K562 (cell line): ENCODE measurements around the gene SLC16A1.

Source experiments
- ETV6 ChIP-seq, 3 experiments: fragments of 150-350 bp in 1 of 3; sonication (generic) in 1 of 3; formaldehyde crosslinking in 1 of 3; IDR thresholded peaks; 2 replicates each; pipeline versions ENCODE4 v1.6.1 to v1.8.0; 2014 to 2022; ENCODE audit warnings: borderline replicate concordance in 2 of 3, low read depth in 2 of 3, antibody characterized with exemption in 1 of 3, low read length in 1 of 3, mild to moderate bottlenecking in 1 of 3, missing genetic modification reagents in 1 of 3
- POLR2AphosphoS5 ChIP-seq: IDR thresholded peaks from 2 replicates; pipeline ENCODE4 v1.6.1; 2011; ENCODE audit warnings: mild to moderate bottlenecking, low read depth, low read length, moderate library complexity; ENCODE audit not compliant: control insufficient read depth, insufficient read depth
- POLR2H ChIP-seq: IDR thresholded peaks from 2 replicates; pipeline ENCODE4 v1.6.1; 2016; ENCODE audit warnings: missing genetic modification characterization, low read depth, mild to moderate bottlenecking, control low read depth, missing compliant biosample characterization, moderate library complexity
- YY1 ChIP-seq, 3 experiments: IDR thresholded peaks; 2 replicates each; pipeline ENCODE4 v1.6.1; 2011; ENCODE audit warnings: low read length in 2 of 3, mild to moderate bottlenecking in 2 of 3, moderate library complexity in 2 of 3, borderline replicate concordance in 1 of 3, control low read depth in 1 of 3, low read depth in 1 of 3; ENCODE audit not compliant: insufficient read depth in 3 of 3, insufficient replicate concordance in 2 of 3, control insufficient read depth in 1 of 3, insufficient read length in 1 of 3; ENCODE audit errors: extremely low read depth in 1 of 3
- ZNF146 ChIP-seq: IDR thresholded peaks from one replicate; pipeline ENCODE4 v1.6.1; 2018; ENCODE audit warnings: missing compliant biosample characterization; ENCODE audit not compliant: unreplicated experiment
- ZNF274 ChIP-seq: IDR thresholded peaks from 2 replicates; pipeline ENCODE4 v1.6.1; 2011; ENCODE audit warnings: low read depth, mild to moderate bottlenecking, low read length, moderate library complexity, borderline replicate concordance
- ZNF354B ChIP-seq: fragments of 250-450 bp; sonication (Bioruptor Pico); IDR thresholded peaks from 2 replicates; pipeline ENCODE4 v1.4.0; 2020

GRCh38 chr1:112937495-112937894 is 18.5 kb downstream of the SLC16A1 start:
- TF ChIP-seq ZNF354B (CRISPR knock-in tag) = no peak
- no peak for TF ChIP-seq ZNF274
- no peak for TF ChIP-seq YY1 (IDR thresholded peaks at IDR 0.05; ENCODE audit: borderline replicate concordance in 1 of 3, control insufficient read depth in 1 of 3, extremely low read depth in 1 of 3, insufficient read depth in 3 of 3, insufficient read length in 1 of 3, insufficient replicate concordance in 2 of 3, low read depth in 1 of 3, low read length in 2 of 3)
- no peak for TF ChIP-seq POLR2AphosphoS5
- TF ChIP-seq ETV6 (IDR thresholded peaks at IDR 0.05; ENCODE audit: borderline replicate concordance in 1 of 2, low read depth in 2 of 2, low read length in 1 of 2) = no peak
- TF ChIP-seq ETV6 (CRISPR knock-in tag; IDR thresholded peaks at IDR 0.05; ENCODE audit: borderline replicate concordance) = no peak
- no peak for TF ChIP-seq POLR2H (tag)
- no peak for TF ChIP-seq ZNF146 (CRISPR knock-in tag)
